Gastroesophageal sphincter (tissue), 4 donors: ENCODE measurements around the gene DCC. TPM values are rescaled to one million over a fixed set of nuclear protein-coding genes. Genes with fewer than 3 reads are reported as not detected.

Source experiments
- ATAC-seq: fragments of 150-250 bp; one replicate; pipeline ENCODE4 v1.9.1; 2016; ENCODE audit warnings: mild to moderate bottlenecking, moderate library complexity
- H3K27ac ChIP-seq, 4 donors: fragments of 200-600 bp; sonication (generic) in 3 of 4; 1 replicate in 3 of 4; 2 replicates in 1 of 4; pipeline ENCODE4 v1.5.1; 2016 to 2019
- H3K27me3 ChIP-seq: fragments of 200-600 bp; sonication (generic); one replicate; pipeline ENCODE4 v1.5.1; 2019
- H3K36me3 ChIP-seq, 2 donors: fragments of 200-600 bp; sonication (generic); one replicate each; pipeline ENCODE4 v1.5.1; 2019; ENCODE audit warnings: control low read depth in 1 of 2
- H3K4me1 ChIP-seq, 3 donors: fragments of 200-600 bp; sonication (generic); 1 replicate in 2 of 3; 2 replicates in 1 of 3; pipeline ENCODE4 v1.5.1; 2016 to 2019; ENCODE audit warnings: control low read depth in 2 of 3
- H3K4me3 ChIP-seq, 2 donors: fragments of 200-600 bp; sonication (generic); one replicate each; pipeline ENCODE4 v1.5.1; 2019; ENCODE audit warnings: mild to moderate bottlenecking in 1 of 2, moderate library complexity in 1 of 2
- H3K9me3 ChIP-seq, 3 donors: fragments of 200-600 bp; sonication (generic); one replicate each; pipeline ENCODE4 v1.5.1; 2017 to 2019; ENCODE audit warnings: control low read depth in 2 of 3
- CTCF ChIP-seq, 4 experiments: fragments of 200-600 bp in 2 of 4; fragments of 450-650 bp in 2 of 4; sonication (generic) in 1 of 4; IDR thresholded peaks; one replicate each; pipeline ENCODE4 v1.5.1; 2017 to 2019; ENCODE audit warnings: antibody characterized with exemption in 4 of 4, mild to moderate bottlenecking in 2 of 4, moderate library complexity in 2 of 4
- EP300 ChIP-seq: sonication (generic); formaldehyde crosslinking; IDR thresholded peaks from one replicate; pipeline ENCODE4 v1.6.1; 2017; ENCODE audit warnings: antibody characterized with exemption, mild to moderate bottlenecking
- POLR2A ChIP-seq, 2 donors: fragments of 450-650 bp; IDR thresholded peaks; one replicate each; pipeline ENCODE4 v1.6.1; 2017; ENCODE audit warnings: antibody characterized with exemption in 2 of 2, mild to moderate bottlenecking in 2 of 2, moderate library complexity in 1 of 2
- POLR2AphosphoS5 ChIP-seq: sonication (generic); formaldehyde crosslinking; IDR thresholded peaks from one replicate; pipeline ENCODE4 v1.6.1; 2017; ENCODE audit warnings: antibody characterized with exemption
- WGBS, 2 donors: methylation state at CpG; one replicate each; pipeline ENCODE4 v1.1.5; 2018; ENCODE audit warnings: low coverage in 1 of 2; 5-methylcytosine and 5-hydroxymethylcytosine counted together
- total RNA-seq, 4 donors: library from RNA; depleted of rRNA; stranded (reverse); fragments of >200 nt; gene quantifications; one replicate each; pipeline ENCODE4 v1.1.0, GENCODE V29; 2016

DCC gene
- total RNA-seq, 4 donors from 2014 or later: 0.13 to 0.54 (median 0.47) TPM; not detected in 1

GRCh38 chr18:53101536-53102105 is 761.6 kb downstream of the DCC start:
- Histone ChIP-seq H3K27me3 (no peaks in the 10 kb centered on the region), H3K4me3 (no peak overlapping the region), H3K4me1 (no peaks in the 10 kb centered on the region), H3K27ac (no peak overlapping the region), H3K36me3 (no peaks in the 10 kb centered on the region), H3K9me3 (no peaks in the 10 kb centered on the region)
- ATAC-seq: no peak
- no peak for TF ChIP-seq POLR2A (IDR thresholded peaks at IDR 0.05)
- TF ChIP-seq EP300: no peak
- TF ChIP-seq CTCF (IDR thresholded peaks at IDR 0.05): no peak
- TF ChIP-seq POLR2AphosphoS5: no peak
- WGBS, 2 donors: 64 to 100% methylated on average over 2 to 5 of the region's 5 CpGs

- Histone ChIP-seq H3K9me3 (no peaks in the 10 kb centered on the region), H3K36me3 (no peaks in the 10 kb centered on the region), H3K27me3 (no peaks in the 10 kb centered on the region), H3K4me3 (no peak overlapping the region), H3K27ac (no peak overlapping the region), H3K4me1 (no peaks in the 10 kb centered on the region)
- no peak for TF ChIP-seq CTCF (IDR thresholded peaks at IDR 0.05)
- TF ChIP-seq POLR2A (IDR thresholded peaks at IDR 0.05): no peak
- whole genome bisulfite sequencing, 2 donors: 53 to 57% methylated on average over 3 of the region's 3 CpGs
- ATAC-seq: no peak
Observed at GRCh38 chr18:53114441-53114840, 774.4 kb downstream of the DCC start.

DNA sequence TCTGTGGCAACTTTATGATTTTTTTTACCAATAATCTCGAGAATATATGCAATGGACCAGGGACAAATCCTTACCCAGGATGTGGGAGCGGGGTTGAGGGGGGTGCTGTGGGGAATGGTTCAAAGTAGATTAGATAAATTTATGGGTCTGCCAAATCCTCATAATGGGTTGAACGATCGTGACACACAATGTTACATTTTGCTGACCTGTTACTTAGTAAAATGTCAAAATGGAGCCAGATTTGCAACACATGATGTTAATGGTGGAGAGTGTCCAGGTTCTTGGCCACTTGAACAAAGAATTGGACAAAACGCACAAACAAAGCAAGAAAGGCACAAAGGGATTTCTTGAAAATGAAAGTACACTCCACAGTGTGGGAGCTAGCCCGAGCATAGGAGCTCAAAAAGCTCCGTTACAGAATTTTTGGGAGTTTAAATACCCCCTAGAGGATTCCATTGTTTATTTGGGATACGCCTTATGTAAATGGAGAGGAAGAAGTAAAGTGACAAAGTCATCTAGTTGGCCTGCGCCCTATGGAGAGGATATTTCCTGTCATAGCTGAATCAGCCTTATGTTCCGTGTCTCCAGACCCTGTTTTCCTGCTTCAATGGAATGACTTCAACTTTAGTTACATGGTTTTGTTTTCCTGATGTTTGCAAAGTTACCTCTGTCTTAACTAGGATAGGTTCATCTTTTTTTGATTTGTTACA is 776.0 kb downstream of the DCC start:
- no peak for ATAC-seq
- 47 to 56% methylated on average over 10 of the region's 10 CpGs for WGBS, 2 donors
- H3K4me1 ChIP-seq: no peaks in the 10 kb centered on the region
- H3K27me3 ChIP-seq: no peaks in the 10 kb centered on the region
- H3K9me3 ChIP-seq: no peaks in the 10 kb centered on the region
- H3K36me3 ChIP-seq: no peaks in the 10 kb centered on the region
- peak overlapping the region; percentile 13 to 14 for H3K4me3 ChIP-seq
- TF ChIP-seq CTCF (IDR thresholded peaks at IDR 0.05) (no peak), POLR2AphosphoS5 (no peak), EP300 (no peak), POLR2A (IDR thresholded peaks at IDR 0.05) (no peak)
- H3K27ac ChIP-seq: no peak overlapping the region

GRCh38 chr18:53117851-53118250 is 777.9 kb downstream of the DCC start:
- no peaks in the 10 kb centered on the region for H3K36me3 ChIP-seq
- H3K4me1 ChIP-seq: no peaks in the 10 kb centered on the region
- no peak overlapping the region for H3K4me3 ChIP-seq
- H3K9me3 ChIP-seq: no peaks in the 10 kb centered on the region
- ATAC-seq: no peak
- WGBS, 2 donors: 21 to 54% methylated on average over 3 of the region's 3 CpGs
- TF ChIP-seq EP300 (no peak), CTCF (IDR thresholded peaks at IDR 0.05) (no peak), POLR2AphosphoS5 (no peak), POLR2A (IDR thresholded peaks at IDR 0.05) (no peak)
- no peaks in the 10 kb centered on the region for H3K27me3 ChIP-seq
- no peak overlapping the region for H3K27ac ChIP-seq

DNA sequence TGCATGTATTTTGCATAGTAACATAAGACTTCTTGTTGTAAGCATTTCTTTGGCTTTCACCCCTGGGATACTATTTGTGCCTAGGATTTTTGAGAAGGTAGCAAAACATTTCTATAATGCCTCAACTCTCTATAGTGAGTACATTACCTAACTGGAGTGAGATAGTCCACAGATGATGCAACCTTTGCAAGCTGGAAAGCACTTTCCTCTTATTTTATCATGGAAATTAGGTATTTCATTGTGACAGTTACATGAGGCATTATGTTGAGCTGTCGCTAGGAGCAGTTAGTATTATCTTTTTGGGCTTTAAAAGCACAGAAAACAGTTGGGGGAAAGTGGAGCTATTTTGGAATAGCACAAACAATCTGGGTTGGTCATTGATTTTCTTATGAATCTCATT is 786.2 kb downstream of the DCC start:
- Histone ChIP-seq H3K9me3 (no peaks in the 10 kb centered on the region), H3K4me3 (no peak overlapping the region), H3K36me3 (no peaks in the 10 kb centered on the region), H3K27me3 (no peaks in the 10 kb centered on the region), H3K4me1 (no peaks in the 10 kb centered on the region), H3K27ac (no peak overlapping the region)
- ATAC-seq: no peak
- 71 to 80% methylated on average over 1 of the region's 1 CpG for WGBS, 2 donors
- TF ChIP-seq POLR2A (IDR thresholded peaks at IDR 0.05) (no peak), EP300 (no peak), POLR2AphosphoS5 (no peak), CTCF (IDR thresholded peaks at IDR 0.05) (no peak)
